Measurements from ENCODE around the gene S100A16. TPM values are rescaled to one million over a fixed set of nuclear protein-coding genes. Genes with fewer than 3 reads are reported as not detected.

The S100A16 gene
- total RNA-seq, 1 donor from 2014 or later, result 22.1 TPM

GRCh38 chr1:153573351-153573750 is 39.6 kb downstream of the S100A16 start:
- Mint-ChIP-seq H3K9me3 (no peaks in the 10 kb centered on the region), H3K27me3 (ENCODE audit: low read depth) (no peaks in the 10 kb centered on the region), H3K4me3 (no peak overlapping the region), H3K4me1 (peaks cover 23% of the 10 kb centered on the region), H3K27ac (no peak overlapping the region), H3K36me3 (no peaks in the 10 kb centered on the region)
- DNase-seq (ENCODE audit: low spot score in 2 of 2, unreplicated experiment in 2 of 2), result no peak
- no peak for TF ChIP-seq CTCF (IDR thresholded peaks at IDR 0.05; ENCODE audit: unreplicated experiment)

- H3K27me3 Mint-ChIP-seq (ENCODE audit: low read depth), result no peaks in the 10 kb centered on the region
- no peak overlapping the region for H3K4me3 Mint-ChIP-seq
- no peak overlapping the region for H3K27ac Mint-ChIP-seq
- DNase-seq (ENCODE audit: low spot score in 2 of 2, unreplicated experiment in 2 of 2), result no peak
- peaks cover 23% of the 10 kb centered on the region for H3K4me1 Mint-ChIP-seq
- no peaks in the 10 kb centered on the region for H3K9me3 Mint-ChIP-seq
- TF ChIP-seq CTCF (IDR thresholded peaks at IDR 0.05; ENCODE audit: unreplicated experiment), result no peak
- H3K36me3 Mint-ChIP-seq, result no peaks in the 10 kb centered on the region
Observed at GRCh38 chr1:153572569-153573015, 40.3 kb downstream of the S100A16 start.

DNA sequence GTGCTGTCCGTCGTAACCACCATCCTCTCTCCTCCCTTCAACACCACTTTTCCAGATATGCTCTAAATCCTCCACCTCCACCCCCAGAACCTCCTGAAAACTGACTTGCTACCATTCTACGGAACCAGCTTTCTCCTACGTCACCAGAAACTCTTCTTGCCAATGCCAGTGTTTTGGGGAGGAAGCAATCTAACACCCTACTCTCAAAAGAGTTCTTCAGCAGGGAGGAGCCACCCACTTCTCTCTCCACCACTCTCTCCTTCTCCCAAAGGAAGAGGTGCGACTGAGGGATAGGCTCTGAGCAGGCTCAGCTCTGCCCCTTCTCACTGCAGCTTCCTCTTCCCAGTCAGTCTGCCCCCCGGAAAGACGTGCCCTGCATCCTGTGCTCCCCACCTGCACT is 41.2 kb downstream of the S100A16 start:
- no peak for DNase-seq (ENCODE audit: low spot score in 2 of 2, unreplicated experiment in 2 of 2)
- Mint-ChIP-seq H3K4me1 (peaks cover 29% of the 10 kb centered on the region), H3K27me3 (ENCODE audit: low read depth) (no peaks in the 10 kb centered on the region), H3K36me3 (no peaks in the 10 kb centered on the region), H3K27ac (no peak overlapping the region), H3K9me3 (no peaks in the 10 kb centered on the region), H3K4me3 (no peak overlapping the region)
- no peak for TF ChIP-seq CTCF (IDR thresholded peaks at IDR 0.05; ENCODE audit: unreplicated experiment)

- Mint-ChIP-seq H3K4me3 (no peak overlapping the region), H3K27ac (no peak overlapping the region), H3K9me3 (no peaks in the 10 kb centered on the region), H3K36me3 (no peaks in the 10 kb centered on the region), H3K4me1 (peaks cover 35% of the 10 kb centered on the region), H3K27me3 (ENCODE audit: low read depth) (no peaks in the 10 kb centered on the region)
- no peak for TF ChIP-seq CTCF (IDR thresholded peaks at IDR 0.05; ENCODE audit: unreplicated experiment)
- DNase-seq (ENCODE audit: low spot score in 2 of 2, unreplicated experiment in 2 of 2), result no peak
Observed at GRCh38 chr1:153570874-153571273, 42.1 kb downstream of the S100A16 start.

- Mint-ChIP-seq H3K27ac (peak overlapping the region; percentile 50), H3K27me3 (ENCODE audit: low read depth) (no peaks in the 10 kb centered on the region), H3K4me3 (no peak overlapping the region), H3K36me3 (no peaks in the 10 kb centered on the region), H3K9me3 (no peaks in the 10 kb centered on the region), H3K4me1 (peaks cover 42% of the 10 kb centered on the region)
- no peak for TF ChIP-seq CTCF (IDR thresholded peaks at IDR 0.05; ENCODE audit: unreplicated experiment)
- DNase-seq (ENCODE audit: low spot score in 2 of 2, unreplicated experiment in 2 of 2), result no peak
Observed at GRCh38 chr1:153569465-153569864, 43.5 kb downstream of the S100A16 start.
